Left lung (tissue), 10 donors: Measurements from ENCODE around the gene PLXDC1. TPM values are rescaled to one million over a fixed set of nuclear protein-coding genes. Genes with fewer than 3 reads are reported as not detected.

Source experiments
- ATAC-seq: fragments of 200-7000 bp; cut with Tn5 transposase; one replicate; pipeline ENCODE4 v1.9.1; 2020; ENCODE audit warnings: moderate library complexity
- DNase-seq, 4 donors: peaks; one replicate each; pipeline ENCODE4 v3.0.0-alpha.2; 2013 to 2020
- H3K27ac ChIP-seq, 2 donors: fragments of 200-600 bp; sonication (generic) in 1 of 2; one replicate each; pipeline versions ENCODE4 v1.5.0 to v1.8.0; 2020 to 2021
- H3K27me3 ChIP-seq, 2 donors: fragments of 200-600 bp; sonication (generic) in 1 of 2; one replicate each; pipeline versions ENCODE4 v1.5.0 to v1.8.0; 2020 to 2021
- H3K36me3 ChIP-seq, 2 donors: fragments of 200-600 bp; sonication (generic) in 1 of 2; one replicate each; pipeline versions ENCODE4 v1.5.0 to v1.8.0; 2020 to 2021
- H3K4me1 ChIP-seq, 2 donors: fragments of 200-600 bp; one replicate each; pipeline ENCODE4 v1.8.0; 2021
- H3K4me3 ChIP-seq, 2 donors: fragments of 200-600 bp; sonication (generic) in 1 of 2; one replicate each; pipeline versions ENCODE4 v1.5.0 to v1.8.0; 2020 to 2021; ENCODE audit warnings: mild to moderate bottlenecking in 1 of 2
- H3K9me3 ChIP-seq, 2 donors: fragments of 200-600 bp; sonication (generic) in 1 of 2; one replicate each; pipeline versions ENCODE4 v1.5.0 to v1.8.0; 2020 to 2021
- intact Hi-C, 2 donors: fragments of 100-400 bp; cut with DNase I; formaldehyde crosslinking; loops; one replicate each; pipeline versions ENCODE4 v1.11.2 to v1.14.2; 2022
- polyA plus RNA-seq, 6 donors: library from polyadenylated mRNA; unstranded; fragments of 120-200 nt; gene quantifications; one replicate each; pipeline ENCODE4 v1.2.1, GENCODE V29; 2013; ENCODE audit not compliant: insufficient read length in 6 of 6
- total RNA-seq, 2 donors: library from RNA; stranded (reverse); fragmentation: NEBNext Ultra II Directional; extraction: Animal tissue kit (Norgen Biotek cat#: 25700); gene quantifications; one replicate each; pipeline ENCODE4 v1.2.1, GENCODE V29; 2021
- TF ChIP-seq, protein P1 (sequence below), 2 donors: fragments of 200-600 bp; sonication (generic) in 1 of 2; IDR thresholded peaks; one replicate each; pipeline versions ENCODE4 v1.5.0 to v1.8.0; 2021; ENCODE audit warnings: antibody characterized with exemption in 2 of 2
- donor health status: DM: no; HTN: yes; CAD: no.
- donor health status: DM: no; HTN: no; CAD: no.

Gene PLXDC1
- total and polyA plus RNA-seq, 8 donors: 4.1 to 11.9 (median 6.9) TPM

DNA sequence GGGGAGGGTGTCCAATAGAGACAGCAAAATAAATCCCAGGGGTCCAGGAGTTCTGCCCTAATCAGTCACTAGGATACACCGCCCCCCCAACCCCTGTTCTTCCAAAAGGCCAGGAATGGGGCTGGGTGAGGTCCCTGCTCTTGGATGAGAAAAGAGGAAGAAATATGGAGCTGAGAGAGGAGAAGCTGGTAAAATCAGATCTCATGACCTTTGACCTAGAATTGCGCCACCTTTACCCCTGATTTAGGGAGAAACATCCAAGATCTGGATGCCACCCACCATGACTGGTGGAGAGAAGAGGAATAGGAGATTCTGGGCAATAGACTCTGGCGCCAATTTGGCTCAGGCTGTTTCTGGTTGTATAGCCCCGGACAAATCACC is 46.7 kb upstream of the PLXDC1 start:
- intact Hi-C loops: no loop called here
- peak overlapping the region in 1 of 2 donors; percentile 58 for H3K4me3 ChIP-seq
- no peak for ATAC-seq

DNA sequence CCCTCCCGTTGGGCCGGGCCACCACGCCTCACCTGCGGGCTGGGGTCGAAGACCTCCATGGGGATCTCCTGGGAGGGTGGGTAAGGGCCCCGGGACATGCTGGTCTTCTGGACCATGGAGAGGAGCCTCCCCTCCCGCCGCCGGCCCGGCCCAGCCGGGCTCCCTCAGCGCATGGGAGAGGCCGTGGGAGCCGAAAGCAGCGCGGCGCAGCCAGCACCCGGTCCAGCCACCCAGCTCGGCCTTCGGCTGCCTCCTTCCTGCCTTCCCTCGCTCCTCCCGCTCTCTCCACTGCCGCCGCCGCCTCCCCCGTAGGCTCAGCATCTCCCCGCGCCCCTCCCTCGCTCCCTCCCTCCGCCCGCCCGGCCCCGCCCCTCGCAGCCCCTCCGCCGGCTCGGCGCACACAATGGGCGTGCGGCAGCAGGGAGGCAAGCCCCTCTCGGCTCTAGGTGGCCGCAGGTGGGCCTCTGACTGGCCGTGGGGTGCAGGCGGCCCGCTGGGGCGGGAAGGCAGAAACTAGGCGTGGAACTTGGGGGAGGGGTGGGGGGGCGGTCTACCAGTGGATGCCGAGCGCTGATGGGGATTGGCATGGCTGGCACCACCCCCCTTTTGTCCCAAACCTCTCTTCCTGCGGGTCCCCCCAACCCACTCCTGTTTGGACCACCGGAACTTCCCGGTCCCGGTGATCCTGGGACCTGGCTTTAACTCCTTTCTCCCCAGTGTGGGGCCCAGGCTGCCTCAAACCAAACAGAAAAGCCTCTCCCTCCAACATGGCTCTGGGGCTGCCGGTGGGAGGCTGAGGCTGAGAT is 46.1 kb upstream of the PLXDC1 start, which contains the start of gene CACNB1:
Gene CACNB1, minus strand, starts transcription at position 290 of the 806 bp plus-strand sequence. Its CDS starts 174 bp downstream, at position 116.
- Histone ChIP-seq H3K4me1 (peaks cover 28 to 73% of the 10 kb centered on the region in 2 donors), H3K36me3 (peaks cover 0 to 30% of the 10 kb centered on the region in 2 donors), H3K9me3 (no peaks in the 10 kb centered on the region), H3K27me3 (peaks cover 0 to 23% of the 10 kb centered on the region in 2 donors), H3K27ac (peak within 1 kb of the TSS; percentile 77 to 97), H3K4me3 (peak within 1 kb of the TSS; percentile 58 to 75)
- TF ChIP-seq, protein P1, sequence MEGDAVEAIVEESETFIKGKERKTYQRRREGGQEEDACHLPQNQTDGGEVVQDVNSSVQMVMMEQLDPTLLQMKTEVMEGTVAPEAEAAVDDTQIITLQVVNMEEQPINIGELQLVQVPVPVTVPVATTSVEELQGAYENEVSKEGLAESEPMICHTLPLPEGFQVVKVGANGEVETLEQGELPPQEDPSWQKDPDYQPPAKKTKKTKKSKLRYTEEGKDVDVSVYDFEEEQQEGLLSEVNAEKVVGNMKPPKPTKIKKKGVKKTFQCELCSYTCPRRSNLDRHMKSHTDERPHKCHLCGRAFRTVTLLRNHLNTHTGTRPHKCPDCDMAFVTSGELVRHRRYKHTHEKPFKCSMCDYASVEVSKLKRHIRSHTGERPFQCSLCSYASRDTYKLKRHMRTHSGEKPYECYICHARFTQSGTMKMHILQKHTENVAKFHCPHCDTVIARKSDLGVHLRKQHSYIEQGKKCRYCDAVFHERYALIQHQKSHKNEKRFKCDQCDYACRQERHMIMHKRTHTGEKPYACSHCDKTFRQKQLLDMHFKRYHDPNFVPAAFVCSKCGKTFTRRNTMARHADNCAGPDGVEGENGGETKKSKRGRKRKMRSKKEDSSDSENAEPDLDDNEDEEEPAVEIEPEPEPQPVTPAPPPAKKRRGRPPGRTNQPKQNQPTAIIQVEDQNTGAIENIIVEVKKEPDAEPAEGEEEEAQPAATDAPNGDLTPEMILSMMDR (IDR thresholded peaks at IDR 0.05): no peak
- DNase-seq: peak; percentile 70 to 93 (median 82)
- ATAC-seq: peak; percentile 72
- intact Hi-C loops: no loop called here

More for the DNA sequence above, 46.7 kb upstream of the PLXDC1 start:
- Histone ChIP-seq H3K36me3 (peaks cover 0 to 30% of the 10 kb centered on the region in 2 donors), H3K9me3 (no peaks in the 10 kb centered on the region), H3K27ac (peak overlapping the region; percentile 66 to 77), H3K4me1 (peaks cover 28 to 79% of the 10 kb centered on the region in 2 donors), H3K27me3 (peaks cover 0 to 23% of the 10 kb centered on the region in 2 donors)
- no peak for DNase-seq
- TF ChIP-seq, protein P1 (IDR thresholded peaks at IDR 0.05): no peak

DNA sequence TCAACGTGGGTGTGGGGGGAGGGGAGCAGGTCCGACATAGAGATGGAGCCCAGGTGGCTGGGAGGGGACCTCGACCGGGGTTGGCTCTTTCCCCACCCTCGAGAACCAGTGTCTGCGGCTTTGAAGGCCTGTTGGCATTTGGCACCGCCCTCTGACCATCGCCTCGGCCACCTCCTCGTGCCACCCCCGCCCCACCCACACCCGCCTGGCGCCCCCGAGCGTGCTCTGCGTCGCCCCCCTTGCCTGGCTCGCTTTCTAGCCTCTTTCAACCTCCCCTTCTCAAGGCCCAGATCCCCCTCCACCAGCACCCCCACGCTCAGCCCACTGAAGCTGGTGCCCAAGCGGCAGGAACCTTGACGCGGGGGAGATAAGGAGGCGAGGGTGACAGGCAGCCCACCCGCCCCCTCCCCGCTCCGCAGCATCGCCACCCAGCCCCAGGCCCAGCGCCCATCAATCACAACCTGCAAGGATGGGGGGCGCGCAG is 45.4 kb upstream of the PLXDC1 start:
- peak; percentile 54 for ATAC-seq
- DNase-seq: peak in 2 of 4 donors; percentile 81 to 85
- Histone ChIP-seq H3K9me3 (no peaks in the 10 kb centered on the region), H3K36me3 (peaks cover 0 to 30% of the 10 kb centered on the region in 2 donors), H3K27me3 (peaks cover 0 to 23% of the 10 kb centered on the region in 2 donors), H3K27ac (peak overlapping the region; percentile 66 to 77), H3K4me1 (peaks cover 26 to 66% of the 10 kb centered on the region in 2 donors), H3K4me3 (peak overlapping the region; percentile 58 to 75)
- intact Hi-C loops: no loop called here
- TF ChIP-seq, protein P1 (IDR thresholded peaks at IDR 0.05): no peak

DNA sequence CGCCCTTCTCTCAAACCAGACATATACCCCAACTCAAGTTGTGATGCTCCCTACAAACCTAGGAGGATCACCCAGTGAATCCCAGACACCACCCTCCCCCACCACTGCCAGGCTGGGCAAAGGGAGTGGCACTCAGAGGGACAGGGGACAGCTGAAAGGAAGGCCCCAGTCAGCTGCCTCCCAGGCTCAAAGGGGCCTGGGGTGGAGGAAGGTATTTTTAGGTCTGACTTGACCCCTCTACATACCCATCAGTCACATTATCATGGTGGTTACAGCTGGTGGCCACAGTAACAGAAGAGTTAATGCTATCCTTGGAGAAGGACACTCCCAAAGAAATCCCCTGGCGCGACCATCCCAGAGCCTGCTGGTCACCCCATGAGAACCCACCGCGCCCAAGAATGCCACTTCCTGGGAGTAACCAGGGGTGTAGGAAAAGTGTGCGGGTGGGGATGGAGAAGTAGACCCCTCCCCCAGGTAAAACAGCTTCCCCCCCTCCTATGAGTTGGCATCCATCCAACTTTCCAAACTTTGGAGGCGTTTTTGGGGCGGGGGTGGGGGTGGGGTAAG is 44.9 kb upstream of the PLXDC1 start:
- DNase-seq: no peak
- Histone ChIP-seq H3K27me3 (peaks cover 0 to 23% of the 10 kb centered on the region in 2 donors), H3K9me3 (no peaks in the 10 kb centered on the region), H3K4me1 (peaks cover 20 to 61% of the 10 kb centered on the region in 2 donors), H3K36me3 (peaks cover 0 to 30% of the 10 kb centered on the region in 2 donors), H3K27ac (peak overlapping the region; percentile 34 to 70), H3K4me3 (peak overlapping the region; percentile 58 to 75)
- TF ChIP-seq, protein P1 (IDR thresholded peaks at IDR 0.05): no peak
- intact Hi-C loops: no loop called here
- no peak for ATAC-seq
